Right lobe of liver (tissue), 4 donors: ENCODE data around the gene SPOPL.

Experiments
- POLR2A ChIP-seq: fragments of 450-650 bp; IDR thresholded peaks from one replicate; pipeline ENCODE4 v1.6.1; 2017; ENCODE audit warnings: antibody characterized with exemption, mild to moderate bottlenecking
- TF ChIP-seq, protein P1 (sequence below), 4 donors: fragments of 200-600 bp in 3 of 4; fragments of 450-650 bp in 1 of 4; IDR thresholded peaks; one replicate each; pipeline versions ENCODE4 v1.5.1 to v1.8.0; 2016 to 2022; ENCODE audit warnings: antibody characterized with exemption in 4 of 4, mild to moderate bottlenecking in 2 of 4
- donor health status: DM: no; HTN: no; CAD: no.
- donor health status: DM: no; HTN: no; CAD: no.
- donor health status: DM: no; HTN: yes; CAD: no.

- TF ChIP-seq, protein P1, sequence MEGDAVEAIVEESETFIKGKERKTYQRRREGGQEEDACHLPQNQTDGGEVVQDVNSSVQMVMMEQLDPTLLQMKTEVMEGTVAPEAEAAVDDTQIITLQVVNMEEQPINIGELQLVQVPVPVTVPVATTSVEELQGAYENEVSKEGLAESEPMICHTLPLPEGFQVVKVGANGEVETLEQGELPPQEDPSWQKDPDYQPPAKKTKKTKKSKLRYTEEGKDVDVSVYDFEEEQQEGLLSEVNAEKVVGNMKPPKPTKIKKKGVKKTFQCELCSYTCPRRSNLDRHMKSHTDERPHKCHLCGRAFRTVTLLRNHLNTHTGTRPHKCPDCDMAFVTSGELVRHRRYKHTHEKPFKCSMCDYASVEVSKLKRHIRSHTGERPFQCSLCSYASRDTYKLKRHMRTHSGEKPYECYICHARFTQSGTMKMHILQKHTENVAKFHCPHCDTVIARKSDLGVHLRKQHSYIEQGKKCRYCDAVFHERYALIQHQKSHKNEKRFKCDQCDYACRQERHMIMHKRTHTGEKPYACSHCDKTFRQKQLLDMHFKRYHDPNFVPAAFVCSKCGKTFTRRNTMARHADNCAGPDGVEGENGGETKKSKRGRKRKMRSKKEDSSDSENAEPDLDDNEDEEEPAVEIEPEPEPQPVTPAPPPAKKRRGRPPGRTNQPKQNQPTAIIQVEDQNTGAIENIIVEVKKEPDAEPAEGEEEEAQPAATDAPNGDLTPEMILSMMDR (IDR thresholded peaks at IDR 0.05): no peak
- TF ChIP-seq POLR2A: no peak
These were observed 63.6 kb downstream of the SPOPL start for GRCh38 chr2:138565230-138565598.
